ENCODE measurements around the gene SLC24A3.

Gene SLC24A3

GRCh38 chr20:19430641-19431315 is 218.3 kb downstream of the SLC24A3 start:
- DNase-seq: no peak

- no peak for DNase-seq
Measured at GRCh38 chr20:19431316-19431700, 218.9 kb downstream of the SLC24A3 start.

- DNase-seq: no peak
Measured at GRCh38 chr20:19431906-19432305, 219.5 kb downstream of the SLC24A3 start.

GRCh38 chr20:19433371-19434350 is 221.2 kb downstream of the SLC24A3 start:
- no peak for DNase-seq

GRCh38 chr20:19435316-19435715 is 222.9 kb downstream of the SLC24A3 start:
- DNase-seq: no peak

- DNase-seq: no peak
Measured at GRCh38 chr20:19435821-19436220, 223.4 kb downstream of the SLC24A3 start.

- DNase-seq: no peak
Measured at GRCh38 chr20:19438488-19438887, 226.0 kb downstream of the SLC24A3 start.

- no peak for DNase-seq
Measured at GRCh38 chr20:19440660-19441527, 228.5 kb downstream of the SLC24A3 start.

- DNase-seq: no peak
Measured at GRCh38 chr20:19446246-19446645, 233.8 kb downstream of the SLC24A3 start.

GRCh38 chr20:19448632-19449031 is 236.2 kb downstream of the SLC24A3 start:
- no peak for DNase-seq

- no peak for DNase-seq
Measured at GRCh38 chr20:19449051-19449450, 236.6 kb downstream of the SLC24A3 start.

GRCh38 chr20:19451231-19451922 is 238.9 kb downstream of the SLC24A3 start:
- DNase-seq: no peak

GRCh38 chr20:19451923-19452295 is 239.5 kb downstream of the SLC24A3 start:
- no peak for DNase-seq

GRCh38 chr20:19453410-19453809 is 241.0 kb downstream of the SLC24A3 start:
- no peak for DNase-seq

GRCh38 chr20:19453862-19454261 is 241.4 kb downstream of the SLC24A3 start:
- DNase-seq: no peak

- DNase-seq: no peak
Measured at GRCh38 chr20:19456595-19457395, 244.4 kb downstream of the SLC24A3 start.

GRCh38 chr20:19457611-19458010 is 245.2 kb downstream of the SLC24A3 start:
- no peak for DNase-seq

GRCh38 chr20:19460386-19460785 is 247.9 kb downstream of the SLC24A3 start:
- DNase-seq: no peak

- no peak for DNase-seq
Measured at GRCh38 chr20:19462491-19462890, 250.0 kb downstream of the SLC24A3 start.

GRCh38 chr20:19463597-19463996 is 251.2 kb downstream of the SLC24A3 start:
- DNase-seq: no peak

- DNase-seq: no peak
Measured at GRCh38 chr20:19465536-19465935, 253.1 kb downstream of the SLC24A3 start.

All from cortex of kidney (tissue), 1 donor.